H4 (cell line): ENCODE data around the gene CCL3. TPM values are rescaled to one million over a fixed set of nuclear protein-coding genes. Genes with fewer than 3 reads are reported as not detected.
"Not testable (repeated sequence)": the region's sequence is repeated elsewhere in the genome, so short reads cannot be mapped to it uniquely, and the experiment has no call there.

Experiments used
- DNase-seq: peaks from one replicate; pipeline ENCODE4 v3.0.0-alpha.2; 2015; ENCODE audit warnings: low spot score
- total RNA-seq: library from RNA; depleted of rRNA; stranded (reverse); fragments of >200 nt; shearing (Covaris generic); gene quantifications from 2 replicates; pipeline ENCODE4 v1.2.3, GENCODE V29; 2014

CCL3 gene
- total RNA-seq, 1 experiment from 2014 or later, result not detected

DNA sequence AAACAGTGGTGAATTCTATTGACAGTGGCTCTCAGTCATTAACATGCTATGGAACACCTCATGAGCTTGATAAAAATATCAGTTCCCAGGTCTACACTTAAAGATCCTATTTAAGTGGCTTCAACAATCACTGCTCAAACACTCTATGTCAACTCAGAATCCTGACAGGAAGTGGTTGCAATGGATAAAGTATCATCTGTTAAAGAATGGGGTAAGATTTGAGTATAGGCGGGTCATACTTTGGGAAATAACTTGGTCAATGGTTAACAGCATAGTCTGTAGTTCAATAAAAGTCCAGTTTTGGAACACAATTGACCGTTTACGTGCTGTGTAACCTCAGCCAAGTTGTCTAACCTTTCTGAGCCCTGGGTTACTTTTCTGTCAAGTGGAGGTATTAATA, 2.5 kb downstream of the CCL3 start:
- DNase-seq, result not testable (repeated sequence)

DNA sequence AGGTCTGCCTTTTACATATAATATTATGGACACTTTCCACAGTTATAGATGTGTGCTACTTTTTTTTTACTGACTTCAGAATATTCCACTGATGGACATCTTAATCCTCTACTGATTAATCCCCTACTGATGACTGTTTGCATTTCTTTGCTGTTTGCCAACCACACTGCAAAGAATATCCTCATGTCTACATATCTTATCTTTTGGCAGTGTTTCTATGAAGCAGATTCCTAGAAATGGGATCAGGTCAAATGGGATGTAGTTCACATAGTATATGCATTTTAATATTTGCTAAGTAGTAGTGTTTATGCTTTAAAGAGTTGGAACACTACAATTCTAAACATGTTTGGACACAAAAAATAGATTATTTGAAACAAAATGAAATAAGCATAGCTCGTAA, 3.2 kb downstream of the CCL3 start:
- DNase-seq, result no peak

DNA sequence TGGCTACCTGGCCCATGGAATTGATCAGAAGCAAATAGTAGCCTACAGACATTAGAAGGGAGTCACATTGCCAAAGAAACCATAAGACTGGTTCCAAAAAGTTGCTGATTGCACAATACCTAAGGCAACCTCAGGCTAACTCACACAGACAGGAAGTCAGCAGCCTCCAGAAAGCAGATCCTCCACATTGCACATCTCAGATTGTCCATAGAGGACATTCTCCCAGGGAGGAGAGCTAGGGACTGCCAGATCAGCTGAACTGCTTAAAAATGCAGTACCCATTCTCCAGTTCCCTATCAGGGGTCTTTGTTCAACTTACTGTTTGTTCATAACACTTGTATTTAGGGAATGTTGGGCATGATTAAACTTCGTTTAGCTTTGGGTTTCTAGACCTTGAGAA, 4.2 kb downstream of the CCL3 start:
- no peak for DNase-seq

- DNase-seq, result not testable (repeated sequence)
Measured at GRCh38 chr17:36083691-36084090, 6.3 kb downstream of the CCL3 start.

DNA sequence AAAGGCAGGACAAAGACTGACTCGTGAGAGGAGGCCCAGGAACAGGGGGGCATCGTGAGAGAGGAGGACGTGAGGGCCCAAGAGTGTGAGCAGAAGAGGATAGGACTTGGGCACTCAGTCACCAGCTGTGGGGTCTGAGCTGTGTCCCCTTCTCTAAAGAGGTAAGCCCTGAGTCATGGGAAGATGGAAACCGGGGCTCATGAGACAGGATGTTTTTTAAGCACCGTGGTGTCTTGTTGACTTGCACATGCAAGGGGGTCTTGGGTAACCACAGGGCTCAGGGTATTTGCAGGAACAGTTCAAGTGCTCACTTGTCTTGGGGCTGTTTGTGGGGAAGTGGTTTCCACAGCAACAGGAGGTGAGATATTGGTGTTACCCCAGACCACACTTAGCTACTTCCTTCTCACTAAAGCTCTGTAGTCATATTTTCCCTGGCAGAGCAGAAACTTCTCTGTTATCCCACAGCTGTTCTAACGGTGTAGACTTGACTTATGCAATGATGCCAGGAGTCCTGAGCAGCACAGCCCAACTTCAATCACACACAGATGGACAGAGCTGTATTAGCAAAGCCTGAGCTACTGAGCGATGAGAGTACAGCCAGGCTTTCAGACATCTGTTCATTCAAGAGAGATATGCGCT, 7.3 kb downstream of the CCL3 start:
- not testable (repeated sequence) for DNase-seq

- DNase-seq, result not testable (repeated sequence)
Measured at GRCh38 chr17:36081681-36082471, 8.1 kb downstream of the CCL3 start.

- no peak for DNase-seq
Measured at GRCh38 chr17:36074365-36074764, 15.6 kb downstream of the CCL3 start.

GRCh38 chr17:36072431-36073121, 17.4 kb downstream of the CCL3 start:
- peak; percentile 55 for DNase-seq

- DNase-seq, result no peak
Measured at GRCh38 chr17:36071751-36072150, 18.2 kb downstream of the CCL3 start.

GRCh38 chr17:36070427-36070826, 19.5 kb downstream of the CCL3 start:
- no peak for DNase-seq

DNA sequence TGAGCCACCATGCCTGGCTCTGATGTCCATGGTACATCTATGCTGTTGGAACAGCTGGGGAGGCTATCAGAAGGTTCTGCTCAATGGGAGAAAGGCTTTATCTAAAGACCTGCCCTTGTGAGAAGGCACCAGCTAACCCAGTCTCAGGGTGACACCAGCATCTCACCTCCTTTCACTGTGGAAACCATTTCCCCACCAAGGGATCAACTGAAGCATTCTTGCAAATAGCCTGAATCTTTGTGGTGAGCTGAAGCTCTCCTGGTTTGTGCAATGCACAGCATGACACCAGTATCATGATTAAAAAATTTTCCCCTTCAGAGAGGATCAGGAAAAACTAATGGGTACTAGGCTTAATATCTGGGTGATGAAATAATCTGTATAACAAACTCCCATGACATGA, 20.8 kb downstream of the CCL3 start:
- no peak for DNase-seq

DNA sequence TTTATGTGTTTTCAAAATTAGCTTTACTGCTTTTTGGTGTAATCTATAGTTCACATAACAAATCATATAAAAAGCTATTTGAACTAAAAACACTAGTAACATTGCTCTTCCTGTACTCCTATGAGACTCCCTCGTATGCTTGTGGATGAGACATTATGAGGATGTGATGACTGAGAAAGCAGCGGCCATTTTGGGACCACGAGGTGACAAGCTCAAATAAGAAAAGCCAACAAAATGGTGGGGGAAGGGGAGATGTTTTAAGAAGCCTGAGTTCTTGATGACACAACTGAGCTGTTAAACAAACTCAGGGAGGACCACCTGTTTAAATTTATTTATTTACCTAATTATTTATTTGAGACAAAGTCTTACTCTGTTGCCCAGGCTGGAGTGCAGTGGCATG, 21.4 kb downstream of the CCL3 start:
- no peak for DNase-seq

DNA sequence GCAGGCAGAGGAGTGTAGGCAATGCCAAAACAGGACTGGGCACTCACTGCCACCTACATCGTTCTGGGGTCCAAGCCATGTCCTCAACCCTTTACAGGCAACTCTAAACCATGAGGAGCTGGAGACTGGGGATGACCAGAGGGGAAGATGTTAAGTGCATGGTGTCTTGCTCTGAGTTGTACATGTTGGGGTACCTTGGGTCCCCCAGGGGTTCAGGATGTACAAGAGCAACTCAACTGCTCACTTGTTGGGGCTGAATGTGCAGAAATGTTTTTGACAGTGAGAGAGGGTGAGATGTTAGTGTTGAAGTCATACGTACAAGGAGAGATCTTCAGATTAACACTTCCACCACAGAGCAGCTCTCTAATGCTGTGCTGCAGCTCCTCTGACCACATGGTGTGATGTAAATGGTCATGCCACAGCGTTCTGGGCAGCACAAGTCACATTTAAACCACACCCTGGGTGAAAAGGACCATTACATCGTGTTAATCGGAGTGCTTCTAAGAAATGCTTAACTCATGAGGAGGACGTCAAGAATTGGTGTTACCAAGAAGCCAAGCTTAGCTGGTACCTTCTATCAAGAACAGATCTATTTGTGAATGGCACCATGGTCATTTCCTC, 23.5 kb downstream of the CCL3 start:
- DNase-seq, result no peak

DNA sequence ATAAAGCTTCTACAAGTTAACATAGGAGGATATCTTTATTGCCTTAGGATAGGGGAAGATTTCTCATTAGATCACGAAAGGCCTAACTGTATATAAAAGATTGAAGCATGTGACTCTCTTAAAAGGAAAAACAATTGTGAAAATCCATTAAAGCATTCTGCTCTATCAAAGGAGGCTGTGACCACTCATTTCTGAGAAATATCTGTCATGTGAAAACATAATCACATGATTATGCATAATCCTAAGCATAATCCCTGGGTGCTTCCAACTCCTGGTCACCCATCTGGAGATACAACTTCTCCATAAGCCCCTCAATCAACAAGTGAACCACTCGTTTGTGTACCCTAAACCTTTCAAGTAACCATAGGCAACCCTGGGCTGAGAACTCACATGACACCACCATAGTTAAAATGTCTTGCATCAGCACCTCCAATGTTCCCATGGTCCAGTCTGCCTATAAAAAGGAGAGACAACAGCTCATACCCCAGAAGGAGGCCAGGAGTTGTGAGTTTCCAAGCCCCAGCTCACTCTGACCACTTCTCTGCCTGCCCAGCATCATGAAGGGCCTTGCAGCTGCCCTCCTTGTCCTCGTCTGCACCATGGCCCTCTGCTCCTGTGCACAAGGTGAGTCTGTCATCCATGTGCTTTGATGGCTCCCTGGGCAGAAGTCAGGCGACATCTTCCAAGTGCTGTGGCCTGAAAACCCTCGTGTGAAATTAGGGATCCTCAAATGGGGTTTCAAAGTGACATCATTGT, 26.0 kb downstream of the CCL3 start, which contains the start of gene CCL18:
TSS of gene CCL18 (plus strand) at position 487 of the 756 bp plus-strand sequence. CDS start at position 558, 71 bp downstream.
- no peak for DNase-seq

DNA sequence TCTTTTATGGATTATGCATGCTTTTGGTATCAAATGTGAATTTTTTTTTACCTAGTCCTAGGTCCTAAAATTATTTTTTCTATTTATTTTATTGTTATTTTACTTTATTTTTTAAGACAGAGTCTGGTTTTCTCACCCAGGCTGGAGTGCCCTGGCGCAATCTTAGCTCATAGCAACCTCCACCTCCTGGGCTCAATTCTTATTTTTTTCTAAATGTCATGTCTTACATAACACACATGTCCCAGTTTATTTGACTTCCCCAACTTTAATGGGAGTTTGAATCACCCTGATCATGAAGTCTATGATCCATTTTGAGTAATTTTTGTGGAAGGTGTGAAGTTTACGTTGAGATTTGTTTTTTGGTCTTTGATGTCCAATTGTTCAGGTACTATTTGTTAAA, 29.1 kb downstream of the CCL3 start:
- DNase-seq, result no peak

DNA sequence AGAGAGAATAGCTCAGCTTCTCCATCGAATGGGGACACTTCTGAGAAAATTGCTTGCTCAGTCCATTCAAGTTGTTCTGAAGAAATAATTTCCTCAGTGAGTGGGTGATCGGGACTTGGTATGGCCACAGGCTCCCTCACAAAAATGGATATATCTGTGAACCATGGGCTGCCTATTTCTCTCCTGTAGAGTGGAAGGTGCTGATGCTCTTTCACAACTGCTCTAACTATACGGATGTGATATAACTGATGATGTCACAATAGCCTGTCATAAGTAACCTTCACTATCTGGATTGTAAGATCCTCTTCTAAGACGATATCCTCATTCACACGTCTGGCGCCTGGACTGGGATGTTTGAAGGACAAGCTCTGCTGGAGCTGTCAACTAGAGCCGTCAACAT, 30.5 kb downstream of the CCL3 start:
- no peak for DNase-seq

GRCh38 chr17:36057911-36058310, 32.0 kb downstream of the CCL3 start:
- no peak for DNase-seq

DNA sequence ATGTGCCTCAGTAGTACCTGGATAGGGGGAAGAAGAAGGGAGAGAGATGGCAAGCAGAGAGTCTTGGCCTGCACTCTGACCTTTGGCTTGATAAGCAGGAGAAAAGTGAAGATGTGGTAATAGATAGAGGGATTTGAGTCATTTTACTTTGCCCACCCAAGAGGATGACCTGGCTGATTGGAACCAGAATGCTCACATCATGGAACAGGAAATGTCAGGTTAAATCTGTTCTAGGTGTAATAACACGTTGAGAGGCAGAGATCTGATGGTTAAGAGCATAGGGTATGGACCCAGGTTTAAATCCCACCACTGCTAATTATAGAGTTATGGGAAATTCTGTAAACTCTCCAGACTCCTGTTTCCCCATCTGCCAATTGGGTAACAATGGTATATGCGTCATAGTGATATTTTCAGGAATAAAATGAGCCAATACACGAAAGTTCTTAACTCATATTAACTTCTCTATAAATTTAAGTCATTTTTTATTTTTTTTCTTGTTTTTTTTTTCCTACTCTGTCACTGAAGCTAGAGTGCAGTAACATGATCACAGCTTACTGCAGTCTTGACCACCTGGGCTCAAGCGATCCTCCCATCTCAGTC, 33.9 kb downstream of the CCL3 start:
- no peak for DNase-seq

DNA sequence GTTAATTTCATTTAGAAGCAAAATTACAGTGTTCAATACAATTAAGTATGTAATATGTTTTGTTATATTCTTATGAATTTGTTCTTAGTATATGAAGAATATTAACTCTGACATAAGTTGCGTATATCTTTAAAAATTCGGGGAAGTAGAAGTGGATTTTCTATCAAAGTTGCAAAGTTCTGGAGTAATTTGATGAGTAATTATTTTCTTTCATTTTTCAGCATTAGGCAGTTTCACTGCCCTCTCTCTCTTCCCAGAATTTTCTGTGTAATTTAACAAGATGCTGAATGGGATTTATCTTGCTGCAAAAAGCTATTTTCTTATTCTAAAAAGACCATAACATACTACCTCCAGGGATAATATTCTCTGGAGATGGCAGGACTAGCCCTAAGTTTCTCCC, 34.8 kb downstream of the CCL3 start:
- DNase-seq, result no peak

- no peak for DNase-seq
Measured at GRCh38 chr17:36049643-36050042, 40.3 kb downstream of the CCL3 start.

DNA sequence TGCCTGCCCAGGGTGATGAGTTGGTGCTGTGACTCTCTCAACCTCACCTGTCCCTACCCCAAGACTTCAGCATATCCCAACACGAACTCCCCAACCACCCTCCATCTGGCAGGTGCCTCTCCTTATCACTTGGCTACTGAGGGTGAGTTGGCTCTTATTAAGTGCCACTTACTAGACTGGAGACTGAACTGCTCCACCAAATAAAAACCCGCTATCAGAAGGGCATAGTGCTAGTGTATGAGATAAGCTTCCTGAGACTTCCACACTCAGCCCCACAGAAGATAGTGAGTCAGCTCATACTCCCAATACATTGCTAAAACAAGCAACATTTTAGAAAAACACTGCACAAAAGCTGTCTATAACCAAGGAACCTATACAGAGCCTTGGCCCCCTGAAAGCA, 41.9 kb downstream of the CCL3 start:
- DNase-seq, result no peak
